Measurements from ENCODE around the gene ESPNL.
"Not testable (repeated sequence)": the region's sequence is repeated elsewhere in the genome, so short reads cannot be mapped to it uniquely, and the experiment has no call there.

Gene ESPNL

GRCh38 chr2:238160206-238161129 is 60.3 kb downstream of the ESPNL start:
- DNase-seq (ENCODE audit: low read depth) = no peak

- DNase-seq (ENCODE audit: low read depth) = no peak
Observed at GRCh38 chr2:238161291-238162051, 61.3 kb downstream of the ESPNL start.

- DNase-seq (ENCODE audit: low read depth) = no peak
Observed at GRCh38 chr2:238162251-238162845, 62.2 kb downstream of the ESPNL start.

- no peak for DNase-seq (ENCODE audit: low read depth)
Observed at GRCh38 chr2:238162846-238163441, 62.8 kb downstream of the ESPNL start.

GRCh38 chr2:238163481-238164198 is 63.5 kb downstream of the ESPNL start:
- no peak for DNase-seq (ENCODE audit: low read depth)

GRCh38 chr2:238164906-238165287 is 64.8 kb downstream of the ESPNL start:
- DNase-seq (ENCODE audit: low read depth) = no peak

- DNase-seq (ENCODE audit: low read depth) = no peak
Observed at GRCh38 chr2:238165288-238165921, 65.3 kb downstream of the ESPNL start.

- no peak for DNase-seq (ENCODE audit: low read depth)
Observed at GRCh38 chr2:238166391-238167343, 66.5 kb downstream of the ESPNL start.

GRCh38 chr2:238167344-238167715 is 67.2 kb downstream of the ESPNL start:
- DNase-seq (ENCODE audit: low read depth) = no peak

GRCh38 chr2:238167761-238168160 is 67.6 kb downstream of the ESPNL start:
- no peak for DNase-seq (ENCODE audit: low read depth)

- DNase-seq (ENCODE audit: low read depth) = no peak
Observed at GRCh38 chr2:238168196-238169047, 68.3 kb downstream of the ESPNL start.

GRCh38 chr2:238169048-238169707 is 69.0 kb downstream of the ESPNL start:
- DNase-seq (ENCODE audit: low read depth) = no peak

- no peak for DNase-seq (ENCODE audit: low read depth)
Observed at GRCh38 chr2:238169708-238170251, 69.6 kb downstream of the ESPNL start.

- DNase-seq (ENCODE audit: low read depth) = no peak
Observed at GRCh38 chr2:238170386-238171071, 70.4 kb downstream of the ESPNL start.

- DNase-seq (ENCODE audit: low read depth) = not testable (repeated sequence)
Observed at GRCh38 chr2:238171072-238171431, 70.9 kb downstream of the ESPNL start.

- no peak for DNase-seq (ENCODE audit: low read depth)
Observed at GRCh38 chr2:238171575-238172187, 71.5 kb downstream of the ESPNL start.

- no peak for DNase-seq (ENCODE audit: low read depth)
Observed at GRCh38 chr2:238172439-238172838, 72.3 kb downstream of the ESPNL start.
